IMR-90 (cell line): ENCODE data around the gene TMEM45B. TPM values are rescaled to one million over a fixed set of nuclear protein-coding genes. Genes with fewer than 3 reads are reported as not detected.

Source experiments
- ATAC-seq: fragments of 200-7000 bp; cut with Tn5 transposase; 2 replicates; pipeline ENCODE4 v1.9.1; 2020; ENCODE audit warnings: low read depth, mild to moderate bottlenecking, moderate library complexity
- BruUV-seq: library from RNA; stranded (reverse); fragments of 400-500 nt; replicated peaks from 2 replicates; lab custom pipeline; 2021; lab: Mats Ljungman, UMichigan
- CTCF ChIA-PET: fragments of 300-600 bp; formaldehyde crosslinking; extraction: SDS; loops from one replicate; lab custom pipeline; 2021; ENCODE audit warnings: antibody characterized with exemption; lab: Yijun Ruan, JAX
- POLR2A ChIA-PET: fragments of 300-600 bp; sonication (Branson Sonifier 250); formaldehyde crosslinking; loops from one replicate; lab custom pipeline; 2022; ENCODE audit warnings: antibody characterized with exemption; ENCODE audit not compliant: unreplicated experiment; lab: Charles Lee
- DNase-seq: peaks from one replicate; pipeline ENCODE4 v3.0.0; 2013
- H2AFZ ChIP-seq: replicated peaks from 2 replicates; pipeline ENCODE3; 2013; ENCODE audit warnings: low read length, mild to moderate bottlenecking; ENCODE audit not compliant: poor library complexity
- H2AK5ac ChIP-seq: 2 replicates; pipeline ENCODE4 v1.6.1; 2013; ENCODE audit warnings: low read depth, low read length, inconsistent platforms
- H2AK9ac ChIP-seq: replicated peaks from 2 replicates; pipeline ENCODE3; 2013; ENCODE audit warnings: mild to moderate bottlenecking, low read depth, low read length, moderate library complexity; ENCODE audit not compliant: poor library complexity
- H2BK120ac ChIP-seq: 2 replicates; pipeline ENCODE4 v1.6.1; 2013; ENCODE audit warnings: low read depth, low read length, inconsistent platforms
- H2BK15ac ChIP-seq: 3 replicates; pipeline ENCODE4 v1.6.1; 2013; ENCODE audit warnings: low read depth, low read length, inconsistent platforms
- H2BK20ac ChIP-seq: 2 replicates; pipeline ENCODE4 v1.6.1; 2013; ENCODE audit warnings: low read depth, mild to moderate bottlenecking, inconsistent platforms, low read length, moderate library complexity
- H2BK5ac ChIP-seq: 2 replicates; pipeline ENCODE4 v1.6.1; 2013; ENCODE audit warnings: mild to moderate bottlenecking, low read depth, low read length, inconsistent platforms; ENCODE audit not compliant: poor library complexity, severe bottlenecking
- H3K14ac ChIP-seq: replicated peaks from 2 replicates; pipeline ENCODE4 v1.6.1; 2013; ENCODE audit warnings: low read depth, low read length, inconsistent platforms
- H3K18ac ChIP-seq: 2 replicates; pipeline ENCODE4 v1.6.1; 2013; ENCODE audit warnings: low read depth, low read length, control low read depth
- H3K23ac ChIP-seq: 2 replicates; pipeline ENCODE4 v1.6.1; 2013; ENCODE audit warnings: low read depth, low read length, inconsistent platforms
- H3K27ac ChIP-seq: 2 replicates; pipeline ENCODE4 v1.5.1; 2013; ENCODE audit warnings: mild to moderate bottlenecking, control low read depth, low read length; ENCODE audit not compliant: insufficient read depth
- H3K27me3 ChIP-seq: 2 replicates; pipeline ENCODE4 v1.6.1; 2013; ENCODE audit warnings: low read length; ENCODE audit not compliant: control insufficient read depth, insufficient read depth
- H3K36me3 ChIP-seq: 2 replicates; pipeline ENCODE4 v1.6.1; 2013; ENCODE audit warnings: low read length, mixed read lengths; ENCODE audit not compliant: control insufficient read depth, insufficient read depth
- H3K4ac ChIP-seq: 2 replicates; pipeline ENCODE4 v1.6.1; 2013; ENCODE audit warnings: low read depth, low read length, inconsistent platforms
- H3K4me1 ChIP-seq: 2 replicates; pipeline ENCODE4 v1.6.1; 2013; ENCODE audit warnings: low read length, mixed read lengths; ENCODE audit not compliant: control insufficient read depth, insufficient read depth
- H3K4me2 ChIP-seq: 2 replicates; pipeline ENCODE4 v1.6.1; 2013; ENCODE audit warnings: low read depth, mild to moderate bottlenecking, control low read depth, low read length, moderate library complexity
- H3K4me3 ChIP-seq: 2 replicates; pipeline ENCODE4 v1.5.1; 2013; ENCODE audit warnings: low read depth, mild to moderate bottlenecking, control low read depth, low read length, moderate library complexity; ENCODE audit not compliant: insufficient read depth
- H3K56ac ChIP-seq: 2 replicates; pipeline ENCODE4 v1.6.1; 2013; ENCODE audit warnings: low read length, inconsistent platforms; ENCODE audit not compliant: insufficient read depth; ENCODE audit errors: extremely low read depth
- H3K79me1 ChIP-seq, 2 experiments: 2 replicates each; pipeline ENCODE4 v1.6.1; 2013; ENCODE audit warnings: low read length in 2 of 2, inconsistent platforms in 1 of 2, low read depth in 1 of 2
- H3K9ac ChIP-seq: 2 replicates; pipeline ENCODE4 v1.6.1; 2013; ENCODE audit warnings: low read depth, low read length, control low read depth
- H3K9me1 ChIP-seq: 2 replicates; pipeline ENCODE4 v1.6.1; 2013; ENCODE audit warnings: low read length, inconsistent platforms; ENCODE audit not compliant: insufficient read depth
- H3K9me3 ChIP-seq: 2 replicates; pipeline ENCODE4 v1.6.1; 2013; ENCODE audit warnings: low read length; ENCODE audit not compliant: control insufficient read depth, insufficient read depth
- H4K20me1 ChIP-seq: 2 replicates; pipeline ENCODE4 v1.6.1; 2013; ENCODE audit warnings: low read length, inconsistent platforms; ENCODE audit not compliant: insufficient read depth
- H4K5ac ChIP-seq: 2 replicates; pipeline ENCODE4 v1.6.1; 2013; ENCODE audit warnings: mild to moderate bottlenecking, low read depth, low read length, control low read depth
- H4K8ac ChIP-seq, 2 experiments: 2 replicates each; pipeline ENCODE4 v1.6.1; 2013; ENCODE audit warnings: low read depth in 2 of 2, low read length in 2 of 2, control low read depth in 1 of 2, inconsistent platforms in 1 of 2
- H4K91ac ChIP-seq: 2 replicates; pipeline ENCODE4 v1.6.1; 2013; ENCODE audit warnings: low read depth, low read length, inconsistent platforms; ENCODE audit not compliant: insufficient read depth
- CEBPB ChIP-seq: IDR thresholded peaks from 2 replicates; pipeline ENCODE4 v1.6.1; 2012; ENCODE audit warnings: low read depth, low read length, improper control_type of control experiment
- CHD1 ChIP-seq: IDR thresholded peaks from 2 replicates; pipeline ENCODE4 v1.6.1; 2012; ENCODE audit warnings: low read depth, low read length, improper control_type of control experiment
- FOS ChIP-seq: fragments of 150-350 bp; IDR thresholded peaks from 2 replicates; pipeline ENCODE4 v1.6.1; 2016; ENCODE audit warnings: low read depth, low read length
- MAFK ChIP-seq: IDR thresholded peaks from 2 replicates; pipeline ENCODE4 v1.6.1; 2012; ENCODE audit warnings: low read depth, low read length, improper control_type of control experiment
- POLR2A ChIP-seq: IDR thresholded peaks from 2 replicates; pipeline ENCODE4 v1.6.1; 2012; ENCODE audit warnings: mild to moderate bottlenecking, low read depth, low read length
- WGBS, 2 experiments: methylation state at CpG; one replicate each; pipeline versions ENCODE4 v1.1.5 to v1.1.7; 2013; ENCODE audit warnings: missing lambda C conversion rate in 2 of 2; ENCODE audit not compliant: insufficient read length in 1 of 2; ENCODE audit errors: extremely low coverage in 2 of 2; 5-methylcytosine and 5-hydroxymethylcytosine counted together
- dilution Hi-C: fragments of 300-500 bp; cut with HindIII; formaldehyde crosslinking; loops from one replicate; pipeline ENCODE4 v1.14.3; 2018; ENCODE audit warnings: low sequenced_read_pairs; ENCODE audit not compliant: unreplicated experiment
- in situ Hi-C: fragments of 300-500 bp; cut with MboI; formaldehyde crosslinking; loops from 3 replicates; pipeline ENCODE4 v1.14.3; 2019; ENCODE audit warnings: low sequenced_read_pairs, inconsistent platforms, mixed read lengths
- intact Hi-C: fragments of 100-400 bp; cut with micrococcal nuclease; formaldehyde crosslinking; loops from 2 replicates; pipeline ENCODE4 v1.10.0; 2022
- polyA plus RNA-seq, 3 experiments: library from polyadenylated mRNA; depleted of rRNA; stranded (reverse); fragments of >200 nt; gene quantifications; 2 replicates each; pipeline ENCODE4 v1.2.3, GENCODE V29; 2012; ENCODE audit warnings: low replicate concordance in 1 of 3
- total RNA-seq: library from RNA; depleted of rRNA; stranded (reverse); fragments of >200 nt; gene quantifications from 2 replicates; pipeline ENCODE4 v1.2.3, GENCODE V29; 2012
- TF ChIP-seq, protein P1 (sequence below): fragments of 150-350 bp; IDR thresholded peaks from 2 replicates; pipeline ENCODE4 v1.6.1; 2016; ENCODE audit warnings: low read depth, mild to moderate bottlenecking, low read length, moderate library complexity, borderline replicate concordance
- TF ChIP-seq, protein P2 (sequence below): conservative IDR thresholded peaks from 2 replicates; pipeline ENCODE4 v1.5.1; 2012; ENCODE audit warnings: mild to moderate bottlenecking, low read depth, low read length, improper control_type of control experiment

TMEM45B gene
- total and polyA plus RNA-seq, 2 of the 4 experiments (the other 2 are of a cell fraction), result not detected

DNA sequence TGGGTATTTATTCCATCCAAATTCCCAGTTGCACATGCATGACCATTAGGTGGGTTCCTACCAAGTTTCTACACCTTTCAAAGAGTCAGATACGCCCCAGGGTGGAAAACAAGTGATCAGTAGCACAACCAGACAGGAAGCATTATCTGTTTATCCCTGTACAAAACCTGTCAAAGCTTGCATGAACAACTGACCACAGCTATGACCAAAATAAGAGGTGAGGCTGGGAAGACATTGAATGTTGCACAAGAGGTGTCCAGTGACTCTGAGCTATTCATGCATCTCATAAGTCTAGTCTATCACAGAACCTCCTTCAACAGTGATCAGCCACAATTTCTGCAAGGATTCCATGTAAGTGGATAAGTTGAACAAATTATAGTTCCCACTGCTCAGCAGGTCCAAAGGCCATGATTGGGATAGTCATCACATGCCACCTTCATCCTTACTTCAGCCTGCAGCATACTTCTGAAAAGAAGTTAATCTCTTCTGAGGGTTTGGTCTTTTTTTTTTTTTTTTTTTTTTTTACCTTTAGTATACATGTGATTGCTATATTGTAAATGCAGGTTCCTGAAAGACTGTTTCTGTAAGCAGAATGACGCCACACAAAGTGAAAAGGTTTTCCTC lies 28.0 kb upstream of the TMEM45B start:
- DNase-seq (no peak), ATAC-seq (no peak)
- no peak overlapping the region for H2AFZ ChIP-seq
- H2BK5ac ChIP-seq, result no peak overlapping the region
- H3K27me3 ChIP-seq, result peaks cover 13% of the 10 kb centered on the region
- dilution Hi-C loops (no loop called here), intact Hi-C loops (no loop called here), in situ Hi-C loops (no loop called here)
- H3K14ac ChIP-seq, result no peak overlapping the region
- no peaks in the 10 kb centered on the region for H3K9me1 ChIP-seq
- H2BK20ac ChIP-seq, result no peak overlapping the region
- CTCF ChIA-PET, result no interaction called here
- no peak overlapping the region for H3K56ac ChIP-seq
- POLR2A ChIA-PET, result no interaction called here
- no peaks in the 10 kb centered on the region for H3K79me1 ChIP-seq
- H3K9ac ChIP-seq, result no peak overlapping the region
- H3K27ac ChIP-seq, result no peak overlapping the region
- no peak overlapping the region for H3K4me3 ChIP-seq
- H4K8ac ChIP-seq, result no peak overlapping the region
- no peak overlapping the region for H3K18ac ChIP-seq
- H4K5ac ChIP-seq, result no peak overlapping the region
- no peaks in the 10 kb centered on the region for H3K36me3 ChIP-seq
- no peaks in the 10 kb centered on the region for H3K4me1 ChIP-seq
- no peak overlapping the region for H2AK9ac ChIP-seq
- no peak overlapping the region for H2AK5ac ChIP-seq
- H2BK15ac ChIP-seq, result no peak overlapping the region
- H4K20me1 ChIP-seq, result no peaks in the 10 kb centered on the region
- no CpG with 5 or more reads among the region's 2 CpGs for WGBS, 2 experiments
- no peak overlapping the region for H3K4ac ChIP-seq
- H4K91ac ChIP-seq, result no peak overlapping the region
- H3K9me3 ChIP-seq, result no peaks in the 10 kb centered on the region
- TF ChIP-seq POLR2A (no peak), FOS (no peak), MAFK (no peak), CEBPB (no peak), CHD1 (no peak)
- TF ChIP-seq, protein P1, sequence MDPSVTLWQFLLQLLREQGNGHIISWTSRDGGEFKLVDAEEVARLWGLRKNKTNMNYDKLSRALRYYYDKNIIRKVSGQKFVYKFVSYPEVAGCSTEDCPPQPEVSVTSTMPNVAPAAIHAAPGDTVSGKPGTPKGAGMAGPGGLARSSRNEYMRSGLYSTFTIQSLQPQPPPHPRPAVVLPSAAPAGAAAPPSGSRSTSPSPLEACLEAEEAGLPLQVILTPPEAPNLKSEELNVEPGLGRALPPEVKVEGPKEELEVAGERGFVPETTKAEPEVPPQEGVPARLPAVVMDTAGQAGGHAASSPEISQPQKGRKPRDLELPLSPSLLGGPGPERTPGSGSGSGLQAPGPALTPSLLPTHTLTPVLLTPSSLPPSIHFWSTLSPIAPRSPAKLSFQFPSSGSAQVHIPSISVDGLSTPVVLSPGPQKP, result no peak
- TF ChIP-seq, protein P2, sequence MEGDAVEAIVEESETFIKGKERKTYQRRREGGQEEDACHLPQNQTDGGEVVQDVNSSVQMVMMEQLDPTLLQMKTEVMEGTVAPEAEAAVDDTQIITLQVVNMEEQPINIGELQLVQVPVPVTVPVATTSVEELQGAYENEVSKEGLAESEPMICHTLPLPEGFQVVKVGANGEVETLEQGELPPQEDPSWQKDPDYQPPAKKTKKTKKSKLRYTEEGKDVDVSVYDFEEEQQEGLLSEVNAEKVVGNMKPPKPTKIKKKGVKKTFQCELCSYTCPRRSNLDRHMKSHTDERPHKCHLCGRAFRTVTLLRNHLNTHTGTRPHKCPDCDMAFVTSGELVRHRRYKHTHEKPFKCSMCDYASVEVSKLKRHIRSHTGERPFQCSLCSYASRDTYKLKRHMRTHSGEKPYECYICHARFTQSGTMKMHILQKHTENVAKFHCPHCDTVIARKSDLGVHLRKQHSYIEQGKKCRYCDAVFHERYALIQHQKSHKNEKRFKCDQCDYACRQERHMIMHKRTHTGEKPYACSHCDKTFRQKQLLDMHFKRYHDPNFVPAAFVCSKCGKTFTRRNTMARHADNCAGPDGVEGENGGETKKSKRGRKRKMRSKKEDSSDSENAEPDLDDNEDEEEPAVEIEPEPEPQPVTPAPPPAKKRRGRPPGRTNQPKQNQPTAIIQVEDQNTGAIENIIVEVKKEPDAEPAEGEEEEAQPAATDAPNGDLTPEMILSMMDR, result no peak
- H3K23ac ChIP-seq, result no peak overlapping the region
- no TSS peak for BruUV-seq
- no peak overlapping the region for H3K4me2 ChIP-seq
- H2BK120ac ChIP-seq, result no peak overlapping the region
